HepG2 (cell line): ENCODE results near the gene MIER2. TPM values are rescaled to one million over a fixed set of nuclear protein-coding genes. Genes with fewer than 3 reads are reported as not detected.

Experiments used
- ATAC-seq: fragments of 200-7000 bp; cut with Tn5 transposase; 3 replicates; pipeline ENCODE4 v1.9.1; 2020; ENCODE audit warnings: mild to moderate bottlenecking, moderate library complexity
- BruUV-seq: library from RNA; stranded (reverse); fragments of 400-500 nt; replicated peaks from 2 replicates; lab custom pipeline; 2021; lab: Mats Ljungman, UMichigan
- CTCF ChIA-PET: fragments of 300-600 bp; formaldehyde crosslinking; extraction: SDS; loops from one replicate; lab custom pipeline; 2021; ENCODE audit warnings: low total read pairs, inconsistent platforms, low intra/inter-chr PET ratio; lab: Yijun Ruan, JAX
- POLR2A ChIA-PET: fragments of 350-600 bp; sonication (Branson Sonifier 250); formaldehyde crosslinking; loops from one replicate; lab custom pipeline; 2020; ENCODE audit warnings: antibody characterized with exemption, inconsistent platforms; lab: Yijun Ruan, JAX
- DNase-seq: peaks from one replicate; pipeline ENCODE4 v3.0.0-alpha.2; 2015; ENCODE audit warnings: low spot score
- FAIRE-seq: peaks from 3 replicates; lab custom pipeline; 2011; peaks lifted over from hg19 to GRCh38; lab: Jason Lieb, UNC
- H2AFZ ChIP-seq: one replicate; pipeline ENCODE4 v1.6.1; 2011; ENCODE audit warnings: low read length, inconsistent platforms
- H3K27ac ChIP-seq: fragments of 300-600 bp; 3 replicates; pipeline ENCODE4 v1.8.0; 2011; ENCODE audit warnings: mixed run types, mild to moderate bottlenecking, mixed read lengths, low read length, inconsistent platforms; ENCODE audit not compliant: insufficient read depth; ENCODE audit errors: extremely low read length
- H3K27me3 ChIP-seq, 2 experiments: fragments of 200-600 bp in 1 of 2; 2 replicates in 1 of 2; 3 replicates in 1 of 2; pipeline versions ENCODE4 v1.6.0 to v1.8.0; 2011; ENCODE audit warnings: low read length in 2 of 2, mild to moderate bottlenecking in 2 of 2, moderate library complexity in 2 of 2, inconsistent platforms in 1 of 2; ENCODE audit not compliant: insufficient read depth in 2 of 2, control insufficient read depth in 1 of 2
- H3K36me3 ChIP-seq, 2 experiments: fragments of 200-600 bp in 1 of 2; replicated peaks in 1 of 2; 2 replicates in 1 of 2; 3 replicates in 1 of 2; pipeline versions ENCODE4 v1.5.1 to v1.8.0; 2011; ENCODE audit warnings: low read length in 2 of 2, inconsistent platforms in 1 of 2; ENCODE audit not compliant: insufficient read depth in 2 of 2, control insufficient read depth in 1 of 2
- H3K4me1 ChIP-seq: 2 replicates; pipeline ENCODE4 v1.5.1; 2012; ENCODE audit warnings: low read length, inconsistent platforms; ENCODE audit not compliant: insufficient read depth
- H3K4me2 ChIP-seq: 2 replicates; pipeline ENCODE4 v1.6.0; 2011; ENCODE audit warnings: low read depth, low read length, inconsistent platforms
- H3K4me3 ChIP-seq, 3 experiments: fragments of 200-600 bp in 1 of 3; sonication (generic), shearing (Covaris generic) in 1 of 3; replicated peaks in 1 of 3; 2 replicates each; pipeline ENCODE4 v1.5.1; 2011 to 2016; ENCODE audit warnings: low read length in 3 of 3, inconsistent platforms in 2 of 3, low read depth in 2 of 3, mild to moderate bottlenecking in 2 of 3, control low read depth in 1 of 3, mixed read lengths in 1 of 3; ENCODE audit not compliant: insufficient read depth in 1 of 3
- H3K79me2 ChIP-seq: one replicate; pipeline ENCODE4 v1.6.1; 2011; ENCODE audit warnings: low read length, inconsistent platforms; ENCODE audit not compliant: insufficient read depth
- H3K9ac ChIP-seq: 2 replicates; pipeline ENCODE4 v1.6.0; 2011; ENCODE audit warnings: mild to moderate bottlenecking, low read depth, low read length, inconsistent platforms; ENCODE audit not compliant: insufficient read depth
- H3K9me3 ChIP-seq: 2 replicates; pipeline ENCODE4 v1.5.1; 2012; ENCODE audit warnings: mild to moderate bottlenecking, low read length
- H4K20me1 ChIP-seq: 2 replicates; pipeline ENCODE4 v1.6.0; 2011; ENCODE audit warnings: inconsistent platforms, mild to moderate bottlenecking, low read length, moderate library complexity; ENCODE audit not compliant: insufficient read depth
- ARID2 ChIP-seq: sonication (generic); formaldehyde crosslinking; IDR thresholded peaks from 2 replicates; pipeline ENCODE4 v1.8.1; 2022; ENCODE audit warnings: mild to moderate bottlenecking, missing genetic modification reagents, borderline replicate concordance
- HNF4A ChIP-seq: sonication (generic); formaldehyde crosslinking; IDR thresholded peaks from 2 replicates; pipeline ENCODE4 v1.4.0; 2020; ENCODE audit warnings: missing genetic modification reagents
- MEIS1 ChIP-seq: sonication (generic); formaldehyde crosslinking; IDR thresholded peaks from 2 replicates; pipeline ENCODE4 v1.9.0; 2021; ENCODE audit warnings: mild to moderate bottlenecking, missing genetic modification reagents, moderate library complexity, borderline replicate concordance
- PITX1 ChIP-seq: sonication (generic); formaldehyde crosslinking; IDR thresholded peaks from 2 replicates; pipeline ENCODE4 v1.5.1; 2020; ENCODE audit warnings: mild to moderate bottlenecking, missing genetic modification reagents
- RBAK ChIP-seq: sonication (generic); formaldehyde crosslinking; IDR thresholded peaks from 2 replicates; pipeline ENCODE4 v1.5.1; 2020; ENCODE audit warnings: mild to moderate bottlenecking, missing genetic modification reagents
- SAP130 ChIP-seq: IDR thresholded peaks from 2 replicates; pipeline ENCODE4 v1.6.1; 2016; ENCODE audit warnings: low read depth
- SCMH1 ChIP-seq: sonication (generic); formaldehyde crosslinking; IDR thresholded peaks from 2 replicates; pipeline ENCODE4 v1.9.0; 2021; ENCODE audit warnings: missing genetic modification reagents, mild to moderate bottlenecking, borderline replicate concordance
- SMARCC2 ChIP-seq: fragments of 450-650 bp; IDR thresholded peaks from 2 replicates; pipeline ENCODE4 v1.6.1; 2017; ENCODE audit warnings: antibody characterized with exemption, mild to moderate bottlenecking
- ZBTB3 ChIP-seq: sonication (generic); formaldehyde crosslinking; IDR thresholded peaks from 2 replicates; pipeline ENCODE4 v1.4.0; 2020; ENCODE audit warnings: low read depth, mild to moderate bottlenecking, moderate library complexity, missing genetic modification reagents, borderline replicate concordance
- ZBTB37 ChIP-seq: sonication (generic); formaldehyde crosslinking; IDR thresholded peaks from 2 replicates; pipeline ENCODE4 v1.4.0; 2020; ENCODE audit warnings: mild to moderate bottlenecking, missing genetic modification reagents
- ZFYVE20 ChIP-seq: sonication (generic); formaldehyde crosslinking; IDR thresholded peaks from 2 replicates; pipeline ENCODE4 v1.8.0; 2023; ENCODE audit warnings: low read depth, mild to moderate bottlenecking, moderate library complexity, missing genetic modification reagents, borderline replicate concordance
- ZNF282 ChIP-seq: fragments of 450-650 bp; IDR thresholded peaks from 2 replicates; pipeline ENCODE4 v1.6.1; 2018; ENCODE audit not compliant: partially characterized antibody
- ZSCAN22 ChIP-seq: sonication (generic); formaldehyde crosslinking; IDR thresholded peaks from 2 replicates; pipeline ENCODE4 v1.4.0; 2020; ENCODE audit warnings: mild to moderate bottlenecking, missing genetic modification reagents
- WGBS: methylation state at CpG from one replicate; pipeline ENCODE4 v1.1.6; 2017; ENCODE audit warnings: low lambda C conversion rate; 5-methylcytosine and 5-hydroxymethylcytosine counted together
- in situ Hi-C: cut with HindIII; loops from 2 replicates; pipeline ENCODE4 v1.10.0; 2017; ENCODE audit warnings: low pct_unique_long_range_greater_than_20kb; ENCODE audit not compliant: extremely low pct_ligation_motif_present
- intact Hi-C: fragments of 100-400 bp; cut with micrococcal nuclease; formaldehyde crosslinking; loops from one replicate; pipeline ENCODE4 v1.10.0; 2022; ENCODE audit not compliant: unreplicated experiment
- polyA plus RNA-seq, 8 experiments: library from polyadenylated mRNA; depleted of rRNA in 3 of 8; stranded (reverse) in 7 of 8; unstranded in 1 of 8; fragments of >200 nt; fragmentation: Illumina TruSeq in 4 of 8; extraction: Trizol in 4 of 8; gene quantifications; 2 replicates each; pipeline versions ENCODE4 v1.2.1 to v1.2.3, GENCODE V29; 2011 to 2016; ENCODE audit warnings: low read depth in 4 of 8, missing spikeins in 1 of 8, mixed read lengths in 1 of 8; ENCODE audit not compliant: insufficient read depth in 1 of 8
- total RNA-seq, 5 experiments: library from RNA; depleted of rRNA; stranded (reverse); fragments of >200 nt; fragmentation: Illumina TruSeq; extraction: Trizol; gene quantifications; 2 replicates each; pipeline ENCODE4 v1.2.3, GENCODE V29; 2016; ENCODE audit warnings: low read depth in 1 of 5
- TF ChIP-seq, protein P1 (sequence below): sonication (generic); formaldehyde crosslinking; IDR thresholded peaks from 2 replicates; pipeline ENCODE4 v1.4.0; 2020; ENCODE audit warnings: low read depth, mild to moderate bottlenecking, missing genetic modification reagents
- TF ChIP-seq, protein P2 (sequence below): sonication (generic); formaldehyde crosslinking; IDR thresholded peaks from 2 replicates; pipeline ENCODE4 v1.8.0; 2022; ENCODE audit warnings: missing genetic modification reagents, mild to moderate bottlenecking, inconsistent platforms, borderline replicate concordance

MIER2 gene
- total and polyA plus RNA-seq, 2 of the 13 experiments (the other 11 are each of a cell fraction or from before 2014, with no cell fraction given) = 9.6 to 25.7 TPM

GRCh38 chr19:309206-309565, 35.4 kb downstream of the MIER2 start:
- Histone ChIP-seq H3K4me3 (no peak overlapping the region), H3K27me3 (no peaks in the 10 kb centered on the region), H2AFZ (no peak overlapping the region), H3K9me3 (no peaks in the 10 kb centered on the region), H4K20me1 (no peaks in the 10 kb centered on the region), H3K9ac (no peak overlapping the region), H3K4me2 (no peak overlapping the region), H3K4me1 (no peaks in the 10 kb centered on the region), H3K36me3 (peaks cover 21 to 48% of the 10 kb centered on the region in 2 experiments), H3K27ac (no peak overlapping the region), H3K79me2 (no peaks in the 10 kb centered on the region)
- intact Hi-C loops = no loop called here
- ChIA-PET POLR2A (no interaction called here), CTCF (no interaction called here)
- TF ChIP-seq SAP130 (CRISPR knock-in tag) (no peak), ARID2 (CRISPR knock-in tag) (no peak), ZSCAN22 (no peak), ZBTB3 (no peak), ZNF282 (no peak), RBAK (CRISPR knock-in tag) (no peak), HNF4A (CRISPR knock-in tag) (no peak)
- in situ Hi-C loops = no loop called here
- no peak for FAIRE-seq
- no peak for ATAC-seq
- 99% methylated on average over 8 of the region's 14 CpGs for WGBS
- no TSS peak for BruUV-seq
- DNase-seq = no peak

- H3K36me3 ChIP-seq = peaks cover 16 to 43% of the 10 kb centered on the region in 2 experiments
- POLR2A ChIA-PET = no interaction called here
- no peak overlapping the region for H3K9ac ChIP-seq
- 95% methylated on average over 16 of the region's 48 CpGs for WGBS
- in situ Hi-C loops = no loop called here
- BruUV-seq = no TSS peak
- no peaks in the 10 kb centered on the region for H3K4me1 ChIP-seq
- H4K20me1 ChIP-seq = no peaks in the 10 kb centered on the region
- no peak overlapping the region for H3K4me3 ChIP-seq
- ATAC-seq (no peak; the same call in 2 of the 3 replicates), DNase-seq (no peak), FAIRE-seq (no peak)
- H3K27me3 ChIP-seq = no peaks in the 10 kb centered on the region
- no peak overlapping the region for H2AFZ ChIP-seq
- H3K79me2 ChIP-seq = no peaks in the 10 kb centered on the region
- H3K4me2 ChIP-seq = no peak overlapping the region
- CTCF ChIA-PET = no interaction called here
- no peaks in the 10 kb centered on the region for H3K9me3 ChIP-seq
- intact Hi-C loops = no loop called here
- H3K27ac ChIP-seq = no peak overlapping the region
- no peak for TF ChIP-seq ZFYVE20 (CRISPR knock-in tag)
- TF ChIP-seq SCMH1 (CRISPR knock-in tag) = no peak
- TF ChIP-seq SMARCC2 = no peak
- TF ChIP-seq MEIS1 (CRISPR knock-in tag) = no peak
- TF ChIP-seq, protein P1, sequence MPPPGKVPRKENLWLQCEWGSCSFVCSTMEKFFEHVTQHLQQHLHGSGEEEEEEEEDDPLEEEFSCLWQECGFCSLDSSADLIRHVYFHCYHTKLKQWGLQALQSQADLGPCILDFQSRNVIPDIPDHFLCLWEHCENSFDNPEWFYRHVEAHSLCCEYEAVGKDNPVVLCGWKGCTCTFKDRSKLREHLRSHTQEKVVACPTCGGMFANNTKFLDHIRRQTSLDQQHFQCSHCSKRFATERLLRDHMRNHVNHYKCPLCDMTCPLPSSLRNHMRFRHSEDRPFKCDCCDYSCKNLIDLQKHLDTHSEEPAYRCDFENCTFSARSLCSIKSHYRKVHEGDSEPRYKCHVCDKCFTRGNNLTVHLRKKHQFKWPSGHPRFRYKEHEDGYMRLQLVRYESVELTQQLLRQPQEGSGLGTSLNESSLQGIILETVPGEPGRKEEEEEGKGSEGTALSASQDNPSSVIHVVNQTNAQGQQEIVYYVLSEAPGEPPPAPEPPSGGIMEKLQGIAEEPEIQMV = no peak
- TF ChIP-seq PITX1 (CRISPR knock-in tag) = no peak
- no peak for TF ChIP-seq ZBTB37 (CRISPR knock-in tag)
- TF ChIP-seq, protein P2, sequence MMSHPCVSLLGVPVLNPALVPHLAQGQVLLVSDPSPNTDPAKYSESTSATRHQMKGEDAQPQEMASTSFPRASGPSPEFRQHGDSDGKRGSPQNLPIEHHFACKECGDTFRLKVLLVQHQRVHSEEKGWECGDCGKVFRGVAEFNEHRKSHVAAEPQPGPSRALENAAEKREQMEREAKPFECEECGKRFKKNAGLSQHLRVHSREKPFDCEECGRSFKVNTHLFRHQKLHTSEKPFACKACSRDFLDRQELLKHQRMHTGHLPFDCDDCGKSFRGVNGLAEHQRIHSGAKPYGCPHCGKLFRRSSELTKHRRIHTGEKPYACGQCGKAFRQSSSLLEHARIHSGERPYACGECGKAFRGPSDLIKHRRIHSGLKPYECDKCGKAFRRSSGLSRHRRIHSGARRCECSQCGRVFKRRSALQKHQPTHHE (CRISPR knock-in tag) = no peak
Observed at GRCh38 chr19:308471-309205, 36.0 kb downstream of the MIER2 start.
